ENCODE results near the gene HIKESHI.
"Not testable (repeated sequence)": the region's sequence is repeated elsewhere in the genome, so short reads cannot be mapped to it uniquely, and the experiment has no call there.

Gene HIKESHI, protein sequence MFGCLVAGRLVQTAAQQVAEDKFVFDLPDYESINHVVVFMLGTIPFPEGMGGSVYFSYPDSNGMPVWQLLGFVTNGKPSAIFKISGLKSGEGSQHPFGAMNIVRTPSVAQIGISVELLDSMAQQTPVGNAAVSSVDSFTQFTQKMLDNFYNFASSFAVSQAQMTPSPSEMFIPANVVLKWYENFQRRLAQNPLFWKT

DNA sequence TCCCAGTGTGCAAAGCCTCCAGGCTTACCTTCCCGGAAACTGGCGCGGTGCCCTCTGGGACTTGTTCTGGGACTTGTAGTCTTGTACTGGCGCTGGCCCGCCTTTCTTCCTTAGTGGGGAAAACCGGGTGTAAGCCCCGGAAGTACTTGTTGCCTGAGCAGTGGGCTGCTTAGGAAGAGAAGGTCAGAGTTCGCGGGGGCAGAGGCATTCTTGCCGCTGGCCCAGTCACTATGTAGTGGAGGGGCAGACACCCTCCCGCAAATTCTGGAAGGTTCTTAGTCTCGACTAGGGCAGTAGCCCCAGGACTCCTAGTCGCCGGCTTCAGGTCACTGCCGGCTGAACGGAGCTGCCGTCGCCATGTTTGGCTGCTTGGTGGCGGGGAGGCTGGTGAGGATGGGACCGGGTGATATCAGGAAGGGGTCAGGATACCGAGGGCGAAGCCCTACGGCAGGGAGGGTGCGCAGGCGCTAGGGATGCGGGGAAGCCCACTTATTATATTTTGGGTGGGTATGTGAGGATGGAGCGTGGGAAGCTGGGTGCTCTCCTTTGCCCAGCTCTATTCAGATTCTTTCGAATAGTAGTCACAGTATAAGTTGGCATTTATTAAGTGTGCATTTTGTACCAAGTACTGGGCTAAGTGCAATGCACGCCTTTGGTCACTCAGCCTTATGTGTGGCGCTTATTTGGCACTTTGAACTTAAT lies at the start of gene HIKESHI:
Gene HIKESHI (plus strand): TSS at position 149 of the 702 bp plus-strand sequence. CDS start 209 bp downstream, at position 358.
- DNase-seq = peak; percentile 95

GRCh38 chr11:86255896-86256295 lies 46.1 kb upstream of the HIKESHI start:
- no peak for DNase-seq

- DNase-seq = no peak
Observed at GRCh38 chr11:86256608-86257007, 45.4 kb upstream of the HIKESHI start.

DNA sequence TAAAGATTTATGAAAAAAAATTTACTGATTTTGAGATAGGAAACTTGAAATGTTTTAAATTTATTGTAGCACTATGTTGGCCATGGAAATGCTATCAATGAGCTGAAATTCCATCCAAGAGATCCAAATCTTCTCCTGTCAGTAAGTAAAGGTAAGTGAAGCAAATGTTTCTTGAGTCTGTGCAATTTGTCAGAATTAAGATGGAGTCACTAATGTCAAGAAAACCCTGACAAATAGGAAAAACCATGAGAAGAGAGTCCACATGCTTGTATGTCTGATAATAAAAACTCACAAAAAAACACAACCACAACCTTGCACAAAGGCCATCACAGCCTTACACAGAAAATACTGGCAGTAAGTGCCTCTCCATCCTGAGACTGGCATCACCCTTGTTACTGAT lies 44.6 kb upstream of the HIKESHI start:
- no peak for DNase-seq

DNA sequence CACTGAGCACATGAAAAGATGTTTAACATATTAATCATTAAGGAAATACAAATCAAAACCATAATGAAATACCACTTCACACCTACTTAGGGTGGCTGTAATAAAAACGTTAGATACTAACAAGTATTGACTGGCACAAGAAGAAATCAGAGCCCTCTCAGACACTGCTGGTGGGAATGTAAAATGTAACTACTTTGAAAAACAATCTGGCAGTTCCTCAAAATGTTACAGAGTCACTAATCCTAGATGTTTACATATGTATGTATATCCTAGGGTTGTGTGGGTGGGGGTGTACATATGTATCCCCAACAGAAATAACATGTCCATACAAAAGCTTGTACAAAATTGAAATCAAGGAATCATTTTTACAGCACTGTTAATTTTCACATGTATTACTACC lies 42.3 kb upstream of the HIKESHI start:
- no peak for DNase-seq

DNA sequence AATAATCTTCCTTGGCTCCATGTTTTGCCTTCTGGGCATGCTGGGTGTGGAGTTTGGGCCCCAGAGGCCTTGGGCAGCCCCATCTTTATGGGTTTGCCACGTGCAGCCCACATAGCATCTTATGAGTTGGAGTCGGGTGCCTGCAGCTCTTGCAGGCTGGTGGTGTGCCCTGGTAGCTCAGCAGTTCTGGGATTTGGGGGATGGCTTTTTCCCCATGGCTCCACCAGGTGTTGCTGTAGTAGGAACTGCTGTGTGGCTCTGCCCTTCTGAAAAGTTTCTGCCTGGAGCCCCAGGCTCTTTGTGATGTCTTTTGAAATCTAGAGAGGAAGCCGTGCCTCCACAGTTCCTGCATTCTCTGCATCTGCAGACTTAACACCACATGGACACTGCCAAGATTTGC lies 40.7 kb upstream of the HIKESHI start:
- no peak for DNase-seq

GRCh38 chr11:86262387-86262786 lies 39.7 kb upstream of the HIKESHI start:
- no peak for DNase-seq

DNA sequence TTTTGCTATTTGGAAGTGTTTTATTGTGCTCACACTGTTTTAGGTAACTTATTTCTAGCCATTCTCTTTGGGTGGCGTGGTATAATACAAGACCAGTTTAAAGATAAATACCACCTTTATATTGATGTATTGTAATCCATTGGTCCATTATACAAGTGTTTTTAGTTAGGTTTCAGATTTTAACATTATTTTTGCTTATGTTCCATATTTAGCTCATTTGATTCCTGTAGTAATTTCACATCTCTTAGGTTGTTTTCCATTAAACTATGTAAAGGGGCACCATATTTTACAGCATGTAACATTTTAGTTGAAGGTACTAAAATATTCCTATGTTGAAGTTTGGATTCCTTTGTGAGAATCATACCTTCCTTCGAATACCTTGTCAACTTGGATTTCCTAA lies 37.4 kb upstream of the HIKESHI start:
- no peak for DNase-seq

DNA sequence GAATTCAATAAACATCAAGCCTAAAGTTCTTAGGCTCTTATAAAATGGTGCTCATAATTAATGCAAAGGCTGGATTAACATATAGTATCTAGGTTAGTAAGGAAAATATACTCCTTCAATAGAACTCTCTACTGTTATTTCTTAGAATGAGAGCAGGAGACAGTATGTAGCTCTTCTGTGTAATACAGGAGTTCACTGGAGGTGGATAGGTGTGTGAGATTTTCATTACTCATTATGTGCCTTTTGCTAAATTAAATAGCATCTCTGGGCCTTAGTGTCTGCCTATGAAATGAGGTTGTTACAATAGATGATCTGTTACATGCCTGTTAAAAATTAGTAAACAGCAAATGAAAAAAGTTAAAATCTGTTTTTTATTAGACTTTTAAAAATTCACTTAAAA lies 36.8 kb upstream of the HIKESHI start:
- DNase-seq = no peak

DNA sequence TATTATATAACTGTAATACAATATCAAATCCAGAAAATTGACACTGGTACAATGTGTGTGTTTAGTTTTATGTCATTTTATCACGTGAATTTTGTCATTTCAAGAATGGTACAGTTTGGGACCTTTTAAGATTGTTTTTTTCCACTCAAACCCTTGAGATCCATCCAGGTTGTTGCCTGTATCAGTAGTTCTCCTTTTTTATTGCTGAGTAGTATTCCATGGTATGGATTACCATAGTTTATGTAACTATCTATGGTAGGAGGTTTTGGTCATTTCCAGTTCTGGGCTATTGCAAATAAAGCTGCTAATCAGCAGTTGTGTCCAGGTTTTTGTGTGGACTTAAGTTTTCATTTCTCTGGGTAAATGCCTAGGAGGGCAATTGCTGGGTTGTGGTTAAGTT lies 32.4 kb upstream of the HIKESHI start:
- no peak for DNase-seq

GRCh38 chr11:86274503-86274902 lies 27.5 kb upstream of the HIKESHI start:
- no peak for DNase-seq

- DNase-seq = no peak
Observed at GRCh38 chr11:86274999-86275398, 27.0 kb upstream of the HIKESHI start.

DNA sequence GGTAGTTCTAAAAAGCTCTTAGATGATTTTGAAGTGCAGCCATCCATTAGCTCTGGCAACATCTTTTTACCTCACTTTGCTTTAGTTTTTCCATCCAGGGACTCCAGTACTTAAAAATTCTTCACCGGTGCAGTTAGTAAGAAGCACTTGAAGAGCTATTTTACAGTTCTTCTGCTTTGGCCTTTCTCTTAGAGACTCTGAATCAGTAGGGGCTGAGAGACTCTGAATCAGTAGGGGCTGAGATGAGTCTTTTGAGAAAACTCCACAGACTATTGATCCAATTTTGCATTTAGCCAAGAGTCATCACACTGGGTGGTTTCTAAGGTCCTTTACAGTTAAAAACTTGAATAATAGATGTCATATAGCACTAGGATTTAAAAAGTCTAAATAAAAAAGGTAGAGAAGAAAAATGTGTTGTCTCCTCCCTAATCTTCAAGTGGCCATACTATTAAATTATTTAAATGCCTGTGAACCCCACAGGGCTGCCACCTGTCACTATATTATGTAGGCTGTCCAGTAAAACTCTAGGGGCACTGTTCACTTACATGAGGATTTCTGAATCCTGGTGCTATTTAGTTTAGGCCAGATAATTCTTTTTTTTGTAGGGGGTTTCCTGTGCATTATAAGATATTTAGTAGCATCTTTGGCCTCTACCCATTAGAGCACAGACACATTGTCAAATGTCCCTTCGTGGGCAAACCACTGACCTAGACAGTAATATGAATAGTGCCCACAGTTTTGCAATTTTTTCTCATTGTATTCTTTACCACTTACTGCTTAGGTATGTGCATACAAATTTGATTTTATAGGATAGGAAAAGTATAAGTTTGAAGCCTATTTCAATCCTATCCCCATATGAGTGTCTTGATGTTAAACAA lies 26.3 kb upstream of the HIKESHI start:
- DNase-seq = peak; percentile 25

- DNase-seq = no peak
Observed at GRCh38 chr11:86277741-86278140, 24.3 kb upstream of the HIKESHI start.

GRCh38 chr11:86278226-86278625 lies 23.8 kb upstream of the HIKESHI start:
- DNase-seq = no peak

- DNase-seq = no peak
Observed at GRCh38 chr11:86279747-86280146, 22.3 kb upstream of the HIKESHI start.

GRCh38 chr11:86287468-86287796 lies 14.6 kb upstream of the HIKESHI start:
- no peak for DNase-seq

GRCh38 chr11:86288776-86289507 lies 13.1 kb upstream of the HIKESHI start:
- no peak for DNase-seq

DNA sequence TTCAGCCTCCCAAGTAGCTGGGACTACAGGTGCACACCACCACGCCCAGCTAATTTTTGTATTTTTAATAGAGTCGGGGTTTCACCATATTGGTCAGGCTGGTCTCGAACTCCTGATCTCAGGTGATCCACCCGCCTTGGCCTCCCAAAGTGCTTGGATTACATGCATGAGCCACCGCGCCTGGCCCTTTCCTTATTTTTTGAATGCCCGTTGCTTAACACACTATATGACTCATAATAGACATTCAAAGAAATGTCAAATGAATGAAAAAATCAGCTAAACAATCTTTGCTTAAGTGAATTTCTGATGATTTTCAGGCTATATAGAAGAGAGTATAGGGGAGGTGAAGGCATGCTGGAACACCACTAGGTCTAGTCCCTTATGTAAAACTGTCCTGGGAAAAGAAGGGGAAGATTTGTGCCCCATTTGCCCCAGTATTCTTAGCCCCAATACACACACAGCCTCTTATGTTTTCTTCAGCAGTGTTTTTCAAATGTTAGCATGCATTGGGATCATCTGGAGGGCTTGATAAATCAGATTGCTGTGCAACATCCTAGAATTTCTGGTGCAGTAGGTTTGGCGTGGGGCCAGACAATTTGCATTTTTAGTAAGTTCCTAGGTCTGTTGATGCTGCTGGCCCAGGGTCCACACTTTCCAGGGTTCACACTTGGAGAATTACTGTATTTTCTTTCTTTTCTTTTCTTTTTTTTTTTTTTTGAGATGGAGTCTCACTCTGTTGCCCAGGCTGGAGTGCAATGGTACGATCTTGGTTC lies 12.3 kb upstream of the HIKESHI start:
- DNase-seq = not testable (repeated sequence)

DNA sequence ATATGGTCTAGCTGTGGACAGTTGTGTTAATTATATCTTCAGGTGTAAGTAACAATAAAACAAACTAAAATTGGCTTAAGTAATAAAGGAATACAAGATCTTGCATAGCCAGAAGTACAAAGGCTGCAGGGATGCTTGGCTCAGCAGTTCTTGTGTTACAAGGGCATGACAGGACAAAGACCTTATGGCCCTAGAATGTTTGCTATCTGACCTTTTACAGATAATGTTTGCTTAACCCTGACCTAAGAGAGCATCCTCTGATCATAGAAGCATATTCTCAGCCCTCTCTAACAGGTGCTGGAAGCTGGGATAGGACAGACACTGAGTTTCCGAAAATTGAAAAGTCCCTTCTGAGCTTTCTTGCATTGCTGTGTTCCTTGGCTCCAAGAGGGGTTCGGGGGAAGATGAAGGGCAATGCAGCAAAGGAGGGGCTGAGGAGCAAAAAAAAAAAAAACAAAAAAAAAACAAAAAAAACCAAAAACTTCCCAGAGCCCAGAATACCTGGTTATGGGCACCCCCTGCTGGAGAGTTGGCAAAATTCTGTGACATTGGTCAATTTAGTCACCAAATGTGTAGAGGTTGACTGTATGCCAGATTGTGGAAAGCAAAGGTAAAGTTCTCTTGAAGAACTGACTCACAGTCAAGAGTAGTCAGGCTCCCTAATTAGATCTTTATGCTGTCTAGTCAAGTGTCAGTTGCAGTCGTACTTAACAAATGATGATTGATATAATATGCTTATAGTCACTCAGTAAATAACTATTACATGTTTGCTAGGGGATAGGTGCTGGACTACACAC lies 10.4 kb upstream of the HIKESHI start:
- peak; percentile 18 for DNase-seq

DNA sequence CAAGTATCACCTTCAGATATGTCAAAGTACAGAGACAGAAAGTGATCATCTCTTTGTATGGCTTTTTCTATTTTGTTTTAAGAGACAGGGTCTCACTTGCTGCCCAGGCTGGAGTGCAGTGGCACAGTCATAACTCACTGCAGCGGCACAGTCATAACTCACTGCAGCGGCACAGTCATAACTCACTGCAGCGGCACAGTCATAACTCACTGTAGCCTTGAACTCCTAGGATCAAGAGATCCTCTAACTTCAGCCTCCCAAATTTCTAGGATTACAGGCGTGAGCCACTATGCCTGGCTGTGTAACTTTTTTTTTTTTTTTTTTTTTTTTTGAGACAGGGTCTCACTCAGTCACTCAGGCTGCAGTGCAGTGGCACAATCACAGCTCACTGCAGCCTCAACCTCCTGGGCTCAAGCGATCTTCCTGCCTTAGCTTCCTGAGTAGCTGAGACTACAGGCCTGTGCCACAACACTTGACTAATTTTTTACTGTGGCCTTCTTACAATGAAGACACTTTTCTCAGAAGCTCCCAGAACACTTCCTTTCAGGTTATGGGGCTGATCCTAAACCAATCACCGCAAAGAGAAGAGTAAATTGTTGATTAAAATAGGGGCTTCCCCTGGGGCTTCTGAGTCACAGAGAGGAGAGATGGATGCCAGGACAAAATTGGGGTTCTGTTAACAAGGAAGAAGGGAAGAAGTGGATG lies 9.0 kb upstream of the HIKESHI start:
- no peak for DNase-seq

Data from NCI-H446 treated with DMSO at 0.1 percent for 48 hours (cell line).